Measurements from ENCODE around the gene MLIP.
"Not testable (repeated sequence)": the region's sequence is repeated elsewhere in the genome, so short reads cannot be mapped to it uniquely, and the experiment has no call there.

- not testable (repeated sequence) for TF ChIP-seq POLR2A (IDR thresholded peaks at IDR 0.05; ENCODE audit: low read depth, low read length); POLR2AphosphoS5 (IDR thresholded peaks at IDR 0.05; ENCODE audit: low read depth, low read length); TAF1 (IDR thresholded peaks at IDR 0.05; ENCODE audit: borderline replicate concordance, low read depth, low read length)
Measured at GRCh38 chr6:54081499-54081898, 29.7 kb upstream of the MLIP start.

All from GM12892 (cell line).